Gastrocnemius medialis (tissue), 4 donors: Measurements from ENCODE around the gene RIN1.

Experiments
- CTCF ChIP-seq, 5 experiments: fragments of 450-650 bp in 3 of 5; fragments of 200-600 bp in 2 of 5; sonication (generic) in 2 of 5; IDR thresholded peaks in 4 of 5; conservative IDR thresholded peaks in 1 of 5; 1 replicate in 4 of 5; 2 replicates in 1 of 5; pipeline ENCODE4 v1.5.1; 2016 to 2019; ENCODE audit warnings: antibody characterized with exemption in 5 of 5, mild to moderate bottlenecking in 3 of 5, moderate library complexity in 3 of 5
- POLR2A ChIP-seq, 2 donors: fragments of 450-650 bp; IDR thresholded peaks; one replicate each; pipeline ENCODE4 v1.6.1; 2017; ENCODE audit warnings: antibody characterized with exemption in 2 of 2, mild to moderate bottlenecking in 2 of 2, moderate library complexity in 2 of 2

DNA sequence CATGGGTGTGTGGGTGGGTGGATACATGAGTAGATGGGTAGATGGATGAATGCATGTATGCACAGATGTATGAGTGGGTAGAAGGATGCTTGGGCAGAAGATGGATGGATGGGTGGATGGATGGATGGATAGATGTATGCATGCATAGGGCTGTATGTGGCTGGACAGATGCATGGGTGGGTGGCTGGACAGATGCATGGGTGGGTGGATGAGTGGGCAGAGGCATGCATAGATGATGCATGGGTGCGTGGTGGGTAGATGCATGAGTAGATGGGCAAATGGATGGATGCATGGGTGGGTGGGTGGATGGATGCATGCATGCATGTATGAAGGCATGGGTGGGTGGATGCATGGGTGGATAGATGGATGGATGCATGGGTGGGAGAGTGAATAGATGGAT, 12.6 kb downstream of the RIN1 start:
- TF ChIP-seq CTCF (IDR thresholded peaks at IDR 0.05 in 4 of 5, conservative IDR thresholded peaks at IDR 0.05 in 1 of 5) (no peak), POLR2A (IDR thresholded peaks at IDR 0.05) (no peak)
